H1 (cell line): ENCODE data around the gene PTPN7. TPM values are rescaled to one million over a fixed set of nuclear protein-coding genes. Genes with fewer than 3 reads are reported as not detected.

Experiments used
- ASH2L ChIP-seq: fragments of 200-600, 300-600 bp; sonication (generic); IDR thresholded peaks from one replicate; pipeline ENCODE4 v1.7.1; 2017; ENCODE audit warnings: low read length
- BACH1 ChIP-seq: IDR thresholded peaks from 2 replicates; pipeline ENCODE4 v1.6.1; 2012; ENCODE audit warnings: low read length, improper control_type of control experiment
- GTF2F1 ChIP-seq: IDR thresholded peaks from 2 replicates; pipeline ENCODE4 v1.6.1; 2012; ENCODE audit warnings: low read depth, low read length, improper control_type of control experiment, borderline replicate concordance
- MAFK ChIP-seq: IDR thresholded peaks from 2 replicates; pipeline ENCODE4 v1.6.1; 2012; ENCODE audit warnings: low read depth, mild to moderate bottlenecking, improper control_type of control experiment, low read length
- NRF1 ChIP-seq: IDR thresholded peaks from 2 replicates; pipeline ENCODE4 v1.6.1; 2011; ENCODE audit warnings: mild to moderate bottlenecking, low read depth, low read length, improper control_type of control experiment
- POU5F1 ChIP-seq: IDR thresholded peaks from 2 replicates; pipeline ENCODE4 v1.6.1; 2011; ENCODE audit warnings: low read depth, mild to moderate bottlenecking, low read length, moderate library complexity
- SUZ12 ChIP-seq: fragments of 200-600 bp; sonication (generic); IDR thresholded peaks from 2 replicates; pipeline ENCODE4 v1.6.1; 2012; ENCODE audit warnings: mild to moderate bottlenecking, inconsistent platforms, low read length, moderate library complexity, mixed read lengths
- polyA plus RNA-seq, 7 experiments: library from polyadenylated mRNA; depleted of rRNA in 3 of 7; stranded (reverse) in 5 of 7; unstranded in 2 of 7; fragments of >200 nt in 5 of 7; fragments of 200-250 nt in 2 of 7; gene quantifications; 1 replicate in 5 of 7; 2 replicates in 1 of 7; 4 replicates in 1 of 7; pipeline versions ENCODE4 v1.2.1 to v1.2.3, GENCODE V29; 2011 to 2013; ENCODE audit warnings: missing spikeins in 2 of 7, mixed read lengths in 2 of 7
- total RNA-seq: library from RNA; stranded (reverse); fragmentation: NEBNext Ultra II Directional; extraction: Animal tissue kit (Norgen Biotek cat#: 25700); gene quantifications from 2 replicates; pipeline ENCODE4 v1.2.1, GENCODE V29; 2021
- TF ChIP-seq, protein P1 (sequence below), 3 experiments: IDR thresholded peaks; 1 replicate in 2 of 3; 2 replicates in 1 of 3; pipeline versions ENCODE4 v1.5.1 to v1.6.1; 2011; ENCODE audit warnings: low read length in 3 of 3, mild to moderate bottlenecking in 3 of 3, inconsistent platforms in 2 of 3, low read depth in 1 of 3, moderate library complexity in 1 of 3; ENCODE audit not compliant: insufficient read depth in 1 of 3; ENCODE audit errors: control extremely low read depth in 1 of 3

Gene PTPN7
- total and polyA plus RNA-seq, 2 of the 8 experiments (the other 6 are each of a cell fraction or from before 2014, with no cell fraction given), result 0.20 TPM; not detected in 1

DNA sequence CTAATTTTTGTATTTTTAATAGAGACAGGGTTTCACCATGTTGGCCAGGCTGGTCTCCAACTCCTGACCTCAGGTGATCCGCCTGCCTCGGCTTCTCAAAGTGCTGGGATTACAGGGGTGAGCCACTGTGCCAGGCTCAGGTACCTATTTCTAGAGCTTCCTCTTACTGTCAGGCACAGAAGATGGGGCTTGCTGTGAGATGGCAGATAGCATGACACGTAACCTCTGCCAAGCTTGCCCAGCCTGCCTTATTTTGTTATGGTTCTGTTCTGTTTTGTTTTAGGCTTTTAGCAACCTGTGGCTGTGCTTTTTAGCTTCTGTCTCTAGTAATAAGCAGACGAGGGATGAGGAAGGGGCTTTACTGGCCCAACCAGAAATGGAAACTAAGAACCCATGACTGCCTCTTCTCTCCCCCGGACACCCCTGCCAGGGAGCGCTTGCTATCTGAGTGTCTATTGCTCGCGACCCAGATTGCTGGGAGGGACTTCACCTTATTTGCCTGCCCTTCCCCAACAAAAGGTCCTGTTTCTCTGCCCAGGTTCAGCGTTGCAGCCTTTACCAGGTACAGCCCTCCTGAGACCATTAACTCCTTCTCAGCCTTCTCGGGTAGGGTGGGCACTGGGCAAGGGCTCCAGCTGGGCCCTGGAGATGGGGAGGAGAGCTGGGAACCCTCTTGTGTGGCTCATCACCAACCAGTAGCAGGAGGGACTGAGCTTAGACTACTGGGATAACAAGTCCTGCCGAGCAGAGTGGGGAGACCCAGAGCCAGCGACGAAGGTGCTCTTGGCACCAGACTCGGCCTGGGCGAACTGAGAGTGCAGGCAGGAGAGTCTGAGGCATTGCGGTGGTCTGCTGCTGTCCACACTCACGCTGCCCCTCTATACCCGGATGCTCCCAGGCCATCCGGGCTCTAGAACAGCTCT lies 19.7 kb upstream of the PTPN7 start (continued):
- TF ChIP-seq ASH2L (no peak), NRF1 (no peak), MAFK (no peak), POU5F1 (no peak), SUZ12 (no peak), BACH1 (no peak), GTF2F1 (no peak)
- TF ChIP-seq, protein P1, sequence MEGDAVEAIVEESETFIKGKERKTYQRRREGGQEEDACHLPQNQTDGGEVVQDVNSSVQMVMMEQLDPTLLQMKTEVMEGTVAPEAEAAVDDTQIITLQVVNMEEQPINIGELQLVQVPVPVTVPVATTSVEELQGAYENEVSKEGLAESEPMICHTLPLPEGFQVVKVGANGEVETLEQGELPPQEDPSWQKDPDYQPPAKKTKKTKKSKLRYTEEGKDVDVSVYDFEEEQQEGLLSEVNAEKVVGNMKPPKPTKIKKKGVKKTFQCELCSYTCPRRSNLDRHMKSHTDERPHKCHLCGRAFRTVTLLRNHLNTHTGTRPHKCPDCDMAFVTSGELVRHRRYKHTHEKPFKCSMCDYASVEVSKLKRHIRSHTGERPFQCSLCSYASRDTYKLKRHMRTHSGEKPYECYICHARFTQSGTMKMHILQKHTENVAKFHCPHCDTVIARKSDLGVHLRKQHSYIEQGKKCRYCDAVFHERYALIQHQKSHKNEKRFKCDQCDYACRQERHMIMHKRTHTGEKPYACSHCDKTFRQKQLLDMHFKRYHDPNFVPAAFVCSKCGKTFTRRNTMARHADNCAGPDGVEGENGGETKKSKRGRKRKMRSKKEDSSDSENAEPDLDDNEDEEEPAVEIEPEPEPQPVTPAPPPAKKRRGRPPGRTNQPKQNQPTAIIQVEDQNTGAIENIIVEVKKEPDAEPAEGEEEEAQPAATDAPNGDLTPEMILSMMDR (IDR thresholded peaks at IDR 0.05; ENCODE audit: control extremely low read depth in 1 of 3, insufficient read depth in 1 of 3, low read depth in 1 of 3, low read length in 3 of 3), result no peak
